ENCODE results near the gene MTARC2.

GRCh38 chr1:220786337-220787068 lies 38.4 kb downstream of the MTARC2 start, which contains the start of gene MTARC1:
- TF ChIP-seq CTCF (IDR thresholded peaks at IDR 0.05) (no peak), EZH2 (IDR thresholded peaks at IDR 0.05; ENCODE audit: borderline replicate concordance, insufficient read depth, low read depth, low read length, poor library complexity, severe bottlenecking) (no peak)

Data from B cell (primary cell).